HL-60 (cell line): Measurements from ENCODE around the gene PABPC1L.

Experiments
- DNase-seq, 2 experiments: peaks; one replicate each; pipeline ENCODE4 v3.0.0-alpha.2; 2010 to 2020; ENCODE audit warnings: low read depth in 1 of 2, low spot score in 1 of 2
- H3K27ac ChIP-seq: fragments of 250-450 bp; sonication (Bioruptor Pico); replicated peaks from 2 replicates; pipeline ENCODE4 v1.5.1; 2020; ENCODE audit warnings: mild to moderate bottlenecking, moderate library complexity
- H3K27me3 ChIP-seq: fragments of 250-450 bp; sonication (Bioruptor Pico); 2 replicates; pipeline ENCODE4 v1.5.1; 2021; ENCODE audit warnings: mild to moderate bottlenecking, moderate library complexity; ENCODE audit not compliant: insufficient read depth, poor library complexity, severe bottlenecking
- H3K4me3 ChIP-seq: replicated peaks from 2 replicates; pipeline ENCODE4 v1.5.1; 2011; ENCODE audit warnings: mild to moderate bottlenecking, control low read depth, low read length; ENCODE audit not compliant: insufficient read depth
- CTCF ChIP-seq: IDR thresholded peaks from one replicate; pipeline ENCODE4 v1.5.1; 2011; ENCODE audit warnings: low read length, control low read depth, inconsistent platforms; ENCODE audit not compliant: insufficient read depth
- GABPA ChIP-seq: IDR thresholded peaks from 2 replicates; pipeline ENCODE4 v1.6.1; 2012; ENCODE audit warnings: low read depth
- POLR2AphosphoS5 ChIP-seq: IDR thresholded peaks from 2 replicates; pipeline ENCODE4 v1.6.1; 2012; ENCODE audit warnings: low read depth
- REST ChIP-seq: IDR thresholded peaks from 2 replicates; pipeline ENCODE4 v1.6.1; 2012; ENCODE audit warnings: low read depth; ENCODE audit not compliant: insufficient replicate concordance
- SPI1 ChIP-seq: IDR thresholded peaks from 2 replicates; pipeline ENCODE4 v1.6.1; 2012; ENCODE audit warnings: low read depth, mild to moderate bottlenecking, borderline replicate concordance

The PABPC1L gene

GRCh38 chr20:44921447-44921846 lies 11.6 kb downstream of the PABPC1L start:
- Histone ChIP-seq H3K4me3 (no peak overlapping the region), H3K27me3 (no peaks in the 10 kb centered on the region), H3K27ac (no peak overlapping the region)
- TF ChIP-seq REST, result no peak
- no peak for TF ChIP-seq POLR2AphosphoS5
- TF ChIP-seq GABPA, result no peak
- TF ChIP-seq CTCF, result no peak
- DNase-seq, result no peak

GRCh38 chr20:44924541-44924940 lies 14.7 kb downstream of the PABPC1L start:
- Histone ChIP-seq H3K27me3 (no peaks in the 10 kb centered on the region), H3K4me3 (no peak overlapping the region), H3K27ac (no peak overlapping the region)
- DNase-seq, result no peak
- TF ChIP-seq CTCF, result no peak

GRCh38 chr20:44928595-44928994 lies 18.7 kb downstream of the PABPC1L start:
- Histone ChIP-seq H3K27ac (no peak overlapping the region), H3K27me3 (no peaks in the 10 kb centered on the region), H3K4me3 (no peak overlapping the region)
- DNase-seq, result no peak
- no peak for TF ChIP-seq GABPA
- TF ChIP-seq POLR2AphosphoS5, result no peak
- TF ChIP-seq SPI1, result no peak
- no peak for TF ChIP-seq REST
- no peak for TF ChIP-seq CTCF

GRCh38 chr20:44930517-44931168 lies 20.8 kb downstream of the PABPC1L start:
- H3K27ac ChIP-seq, result no peak overlapping the region
- TF ChIP-seq SPI1 (no peak), POLR2AphosphoS5 (no peak), GABPA (no peak), REST (no peak), CTCF (no peak)
- no peak overlapping the region for H3K4me3 ChIP-seq
- no peaks in the 10 kb centered on the region for H3K27me3 ChIP-seq
- DNase-seq, result no peak
